Astrocyte (in vitro differentiated cells and primary cell): ENCODE measurements around the gene MEGF6.

Experiments used
- EZH2 ChIP-seq: IDR thresholded peaks from 2 replicates; pipeline ENCODE4 v1.6.1; 2012; ENCODE audit warnings: mild to moderate bottlenecking, low read length, inconsistent platforms; ENCODE audit not compliant: insufficient read depth
- TF ChIP-seq, protein P1 (sequence below): IDR thresholded peaks from 2 replicates; pipeline ENCODE4 v1.5.1; 2011; ENCODE audit warnings: low read depth, mild to moderate bottlenecking, inconsistent platforms, low read length, moderate library complexity; ENCODE audit not compliant: insufficient read depth

DNA sequence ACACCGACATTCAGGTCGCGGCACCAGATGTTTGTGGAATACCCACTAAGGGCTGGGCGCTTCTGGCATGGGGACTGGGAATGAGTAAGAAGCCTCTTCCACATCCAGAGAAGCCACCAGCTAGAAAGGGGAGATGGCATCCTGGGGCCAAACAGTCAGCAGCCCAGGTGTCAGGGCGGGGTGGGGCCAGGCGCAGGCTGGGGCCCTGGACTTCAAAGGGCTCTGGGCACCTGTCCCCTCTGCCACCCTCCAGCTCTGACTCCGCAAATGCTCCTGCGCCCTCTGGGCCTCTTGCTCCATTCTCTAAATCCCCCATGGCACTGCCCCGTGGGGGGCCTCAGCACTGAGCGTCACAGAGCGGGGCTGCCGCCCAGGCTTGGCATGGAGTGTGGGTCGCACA, 70.4 kb downstream of the MEGF6 start:
- TF ChIP-seq, protein P1, sequence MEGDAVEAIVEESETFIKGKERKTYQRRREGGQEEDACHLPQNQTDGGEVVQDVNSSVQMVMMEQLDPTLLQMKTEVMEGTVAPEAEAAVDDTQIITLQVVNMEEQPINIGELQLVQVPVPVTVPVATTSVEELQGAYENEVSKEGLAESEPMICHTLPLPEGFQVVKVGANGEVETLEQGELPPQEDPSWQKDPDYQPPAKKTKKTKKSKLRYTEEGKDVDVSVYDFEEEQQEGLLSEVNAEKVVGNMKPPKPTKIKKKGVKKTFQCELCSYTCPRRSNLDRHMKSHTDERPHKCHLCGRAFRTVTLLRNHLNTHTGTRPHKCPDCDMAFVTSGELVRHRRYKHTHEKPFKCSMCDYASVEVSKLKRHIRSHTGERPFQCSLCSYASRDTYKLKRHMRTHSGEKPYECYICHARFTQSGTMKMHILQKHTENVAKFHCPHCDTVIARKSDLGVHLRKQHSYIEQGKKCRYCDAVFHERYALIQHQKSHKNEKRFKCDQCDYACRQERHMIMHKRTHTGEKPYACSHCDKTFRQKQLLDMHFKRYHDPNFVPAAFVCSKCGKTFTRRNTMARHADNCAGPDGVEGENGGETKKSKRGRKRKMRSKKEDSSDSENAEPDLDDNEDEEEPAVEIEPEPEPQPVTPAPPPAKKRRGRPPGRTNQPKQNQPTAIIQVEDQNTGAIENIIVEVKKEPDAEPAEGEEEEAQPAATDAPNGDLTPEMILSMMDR, result no peak
- no peak for TF ChIP-seq EZH2
